GM21576 (cell line): ENCODE results near the gene CAMK1D.
"Not testable (repeated sequence)": the region's sequence is repeated elsewhere in the genome, so short reads cannot be mapped to it uniquely, and the experiment has no call there.

Source experiments
- ATAC-seq: cut with Tn5 transposase; IDR thresholded peaks from one replicate; pipeline ENCODE4 v1.9.1; 2021; ENCODE audit warnings: mild to moderate bottlenecking, moderate library complexity; ENCODE audit not compliant: unreplicated experiment

Gene CAMK1D

DNA sequence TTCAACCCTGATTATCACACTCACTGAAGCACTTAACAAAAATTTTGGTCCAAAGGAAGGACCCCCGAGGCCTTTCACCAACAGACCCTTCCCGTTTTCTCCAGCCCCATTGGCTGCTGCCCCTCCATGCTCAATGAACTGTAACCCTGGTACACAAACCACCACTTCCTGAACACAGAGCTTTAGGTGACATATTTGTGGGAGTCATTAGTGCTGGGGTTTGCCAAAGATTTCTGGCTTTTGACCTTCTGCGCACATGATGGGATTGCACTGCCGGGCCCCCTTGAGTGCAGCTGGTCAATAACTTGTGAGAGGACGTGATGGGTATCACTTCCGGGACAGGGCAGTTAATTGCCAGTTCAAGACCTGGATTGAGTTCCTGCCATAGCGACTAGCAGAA lies 9.0 kb upstream of the CAMK1D start:
- ATAC-seq, result no peak

DNA sequence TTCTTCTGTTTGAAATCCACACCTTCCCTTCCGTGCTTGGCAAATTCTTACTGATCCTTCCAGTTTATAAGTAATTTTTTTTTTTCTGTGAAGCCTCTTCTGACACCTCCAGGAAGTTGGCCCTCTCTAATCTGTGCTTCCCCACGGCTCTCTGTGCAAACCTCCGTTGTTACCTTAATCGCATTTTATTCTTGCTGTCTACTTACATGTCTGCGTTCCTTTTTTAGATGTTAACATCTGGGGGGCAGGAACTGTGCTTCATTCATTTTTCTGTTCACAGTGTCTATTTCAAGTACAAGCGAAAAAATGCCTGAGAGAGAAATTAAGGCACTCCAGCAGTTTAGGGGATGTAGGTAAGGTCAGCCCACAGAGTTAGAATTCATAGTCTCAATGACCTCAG lies 8.4 kb upstream of the CAMK1D start:
- ATAC-seq, result no peak

DNA sequence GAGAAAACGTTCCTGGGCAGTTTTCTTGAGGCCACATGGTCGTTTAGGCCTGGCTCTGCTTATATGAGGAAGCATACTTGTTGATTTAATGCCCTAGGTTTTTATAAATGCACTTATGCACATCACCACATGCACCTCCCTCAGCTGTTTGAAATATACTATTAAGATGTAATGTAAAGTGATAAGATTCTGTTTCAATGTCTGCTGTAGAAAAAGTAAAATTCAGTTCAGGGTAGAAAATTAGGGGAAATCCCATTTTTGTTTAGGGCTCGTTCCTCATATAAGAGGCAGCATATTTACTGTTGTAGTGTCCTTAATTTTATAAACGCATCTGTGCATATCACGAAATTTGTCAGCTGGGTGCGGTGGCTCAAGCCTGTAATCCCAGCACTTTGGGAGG lies 7.8 kb upstream of the CAMK1D start:
- no peak for ATAC-seq

- no peak for ATAC-seq
Measured at GRCh38 chr10:12344375-12345110, 4.8 kb upstream of the CAMK1D start.

DNA sequence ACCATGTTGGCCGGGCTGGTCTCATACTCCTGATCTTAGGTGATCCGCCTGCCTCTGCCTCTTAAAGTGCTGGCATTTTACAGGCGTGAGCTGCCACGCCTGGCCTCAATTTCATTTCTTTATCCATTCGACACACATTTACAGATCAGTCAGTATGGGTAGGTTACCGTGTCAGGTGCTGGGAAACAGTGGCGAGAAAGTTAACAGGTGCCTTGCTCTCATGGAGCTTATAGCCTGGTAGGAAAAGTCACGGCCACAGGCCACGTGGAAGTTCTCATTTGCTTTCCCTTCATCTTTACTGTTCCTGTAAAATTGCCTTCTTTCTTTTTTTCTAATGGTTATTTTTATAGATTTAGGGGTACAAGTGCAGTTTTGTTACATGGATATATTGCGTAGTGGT lies 2.6 kb upstream of the CAMK1D start:
- no peak for ATAC-seq

DNA sequence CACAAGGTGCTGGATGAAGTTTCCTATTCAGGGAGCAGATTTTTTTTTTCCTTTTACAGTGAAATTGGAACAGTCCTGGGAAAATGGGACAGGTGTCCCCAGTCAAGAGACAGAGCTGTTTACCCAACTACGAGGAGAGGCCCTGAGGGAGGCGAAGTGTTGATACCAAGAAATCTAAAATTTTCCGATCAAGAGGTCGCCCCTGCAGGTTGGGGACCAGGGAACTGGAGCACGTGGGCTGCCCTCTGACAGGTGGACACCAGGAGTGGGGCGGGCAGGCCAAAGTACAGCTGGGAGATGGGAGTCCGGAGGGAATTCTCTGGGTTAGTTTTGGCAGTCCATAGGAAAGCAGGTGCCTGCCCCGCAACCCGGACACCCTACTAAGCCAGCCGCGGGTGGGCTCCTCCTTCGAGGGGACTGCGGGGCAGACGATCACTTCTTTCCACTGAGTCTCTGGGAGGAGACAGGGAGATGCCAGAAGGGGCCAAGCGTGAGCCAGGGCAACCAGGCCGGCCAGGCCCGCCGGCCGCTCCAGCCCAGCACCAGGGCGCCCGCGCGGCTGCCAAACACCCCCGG lies 965 bp upstream of the CAMK1D start:
- ATAC-seq, result no peak

DNA sequence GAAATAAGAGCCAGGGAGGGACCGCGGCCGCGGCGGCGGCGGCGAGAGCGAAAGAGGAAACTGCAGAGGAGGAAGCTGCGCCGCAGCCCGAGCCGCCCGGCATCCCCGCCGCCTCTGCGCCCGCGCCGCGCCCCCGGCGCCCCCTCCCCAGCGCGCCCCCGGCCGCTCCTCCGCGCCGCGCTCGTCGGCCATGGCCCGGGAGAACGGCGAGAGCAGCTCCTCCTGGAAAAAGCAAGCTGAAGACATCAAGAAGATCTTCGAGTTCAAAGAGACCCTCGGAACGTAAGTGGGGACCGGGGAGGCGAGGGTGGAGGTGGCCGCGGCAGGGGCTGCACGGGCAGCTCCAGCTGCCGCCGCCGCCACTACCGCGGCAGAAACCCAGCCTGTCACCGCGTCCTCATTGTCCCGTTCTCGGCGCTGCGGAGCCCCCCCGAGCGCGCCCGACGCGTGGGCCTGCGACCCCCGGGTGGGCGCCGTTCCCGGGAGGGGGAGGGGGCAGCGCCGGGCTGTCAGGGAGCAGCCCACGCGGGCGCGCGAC lies 351 bp downstream of the CAMK1D start:
- ATAC-seq, result peak; percentile 38

DNA sequence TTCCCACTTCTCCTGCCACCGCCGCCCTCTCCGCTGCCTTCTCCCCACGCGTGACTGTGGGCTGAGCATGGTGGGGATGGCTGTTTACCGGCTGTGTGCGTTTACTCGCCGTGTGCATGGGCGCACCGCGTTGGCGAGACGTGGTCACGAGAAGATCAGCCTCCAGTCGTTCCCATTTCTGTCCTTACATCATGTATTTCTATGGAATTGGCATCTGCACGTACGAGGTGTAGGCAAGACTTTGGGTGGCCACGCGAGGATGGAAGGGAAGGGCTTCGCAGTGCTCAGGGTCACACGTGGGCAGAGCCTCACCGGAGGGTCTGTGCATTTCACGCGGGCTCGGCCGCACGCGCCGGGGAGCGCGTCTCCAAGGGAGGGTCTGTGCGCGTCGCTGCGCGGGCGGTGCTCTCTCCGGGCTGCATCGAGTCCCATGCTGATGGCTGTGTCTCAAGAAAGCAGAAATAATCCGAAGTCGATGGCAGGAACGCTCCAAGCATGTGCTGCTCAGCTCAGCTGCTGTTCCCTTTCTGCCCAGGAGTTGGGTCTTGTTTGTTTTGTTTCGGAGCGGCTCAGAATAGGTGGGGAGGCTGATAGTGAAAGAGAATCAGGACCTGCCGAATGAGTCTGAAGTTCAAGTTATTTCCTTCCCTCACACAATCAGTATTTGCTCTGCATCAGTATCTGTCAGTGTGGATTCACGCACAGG lies 973 bp downstream of the CAMK1D start:
- ATAC-seq, result no peak

- no peak for ATAC-seq
Measured at GRCh38 chr10:12350925-12351324, 1.6 kb downstream of the CAMK1D start.

- ATAC-seq, result no peak
Measured at GRCh38 chr10:12351447-12351846, 2.1 kb downstream of the CAMK1D start.

- no peak for ATAC-seq
Measured at GRCh38 chr10:12351889-12352288, 2.5 kb downstream of the CAMK1D start.

DNA sequence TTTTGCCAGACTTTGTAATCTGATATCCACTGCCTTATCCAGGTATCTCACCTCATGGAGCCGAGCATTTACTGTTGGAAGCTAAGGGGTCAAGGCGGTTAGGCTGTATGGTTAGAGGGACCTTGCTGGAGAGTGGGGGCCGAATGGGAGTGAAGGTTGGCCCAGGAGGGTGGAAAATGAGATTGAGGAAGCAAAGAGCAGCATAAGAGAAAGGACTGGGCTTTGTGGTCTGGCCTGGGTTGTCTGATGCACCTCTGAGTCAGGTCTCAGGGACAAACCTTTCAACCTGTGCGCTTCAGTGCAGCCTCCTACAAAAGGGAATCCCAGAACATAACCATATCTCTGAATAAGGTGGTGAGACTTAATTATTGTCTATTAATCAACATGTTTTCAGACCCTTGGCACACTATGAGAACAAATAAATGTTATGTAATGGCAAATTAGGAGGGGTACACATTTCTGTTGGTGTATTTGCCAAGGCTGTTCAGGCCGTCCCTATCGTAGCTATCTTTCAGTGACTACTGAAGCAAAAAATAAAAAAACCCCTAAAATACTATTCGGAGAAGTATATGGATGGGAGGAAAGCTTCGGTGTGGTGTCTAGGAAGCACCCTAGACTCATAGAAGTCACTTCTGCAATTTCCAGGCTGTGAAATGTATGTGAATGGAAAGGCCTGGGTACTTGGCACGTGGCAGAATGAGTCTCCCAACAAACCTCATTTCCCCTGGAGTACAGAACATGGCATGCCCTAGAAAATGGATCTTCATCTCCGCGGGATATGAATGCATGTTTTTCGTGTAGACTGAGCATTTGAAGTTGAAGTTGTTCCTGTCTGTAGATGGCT lies 4.3 kb downstream of the CAMK1D start:
- ATAC-seq, result no peak

- not testable (repeated sequence) for ATAC-seq
Measured at GRCh38 chr10:12354696-12355095, 5.3 kb downstream of the CAMK1D start.

DNA sequence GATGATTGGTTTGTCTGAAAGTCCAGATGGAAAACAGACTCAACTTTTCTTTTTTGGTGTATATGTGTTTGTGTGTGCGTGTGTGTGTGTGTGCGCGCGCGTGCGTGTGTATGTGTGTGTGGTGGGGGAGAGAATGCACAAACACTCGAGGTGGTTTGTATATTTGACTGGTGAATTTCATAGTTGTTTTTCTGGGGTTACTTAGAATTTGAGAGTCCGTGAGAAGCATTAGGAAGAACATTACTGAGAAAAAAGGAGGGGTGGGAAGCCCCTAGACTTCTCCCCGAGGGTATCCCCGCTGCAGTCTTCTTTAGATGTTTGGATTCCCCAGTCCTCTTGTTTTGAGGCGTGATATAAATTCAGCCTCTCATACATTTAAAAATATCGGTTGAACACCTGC lies 6.0 kb downstream of the CAMK1D start:
- ATAC-seq, result no peak

DNA sequence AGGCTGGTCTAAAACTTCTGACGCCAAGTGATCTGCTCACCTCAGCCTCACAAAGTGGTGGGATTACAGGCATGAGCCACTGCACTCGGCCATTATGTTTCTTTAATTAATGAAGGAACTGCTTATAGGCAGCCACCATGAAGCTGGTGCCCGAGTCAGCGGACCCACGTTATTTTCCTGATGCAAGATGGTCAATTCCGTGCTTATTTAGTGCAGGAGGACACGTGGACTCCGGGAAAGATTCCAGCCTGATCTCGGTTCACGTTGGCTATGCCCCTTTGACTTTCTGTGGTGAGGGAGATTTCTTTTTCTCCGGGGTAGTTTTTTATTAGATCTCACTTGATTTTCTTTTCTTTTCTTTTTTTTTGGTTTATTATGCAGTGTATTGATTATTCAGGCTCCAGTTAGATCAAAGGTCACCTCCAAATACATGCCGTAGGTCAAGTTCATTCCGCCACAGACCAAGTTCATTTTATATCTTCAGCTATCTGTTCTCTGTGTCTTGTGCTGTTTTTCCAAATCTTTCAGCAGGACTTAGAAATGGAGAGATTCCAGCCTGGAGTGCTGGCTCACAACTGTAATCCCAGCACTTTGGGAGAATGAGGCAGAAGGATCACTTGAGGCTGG lies 8.3 kb downstream of the CAMK1D start:
- ATAC-seq, result no peak

DNA sequence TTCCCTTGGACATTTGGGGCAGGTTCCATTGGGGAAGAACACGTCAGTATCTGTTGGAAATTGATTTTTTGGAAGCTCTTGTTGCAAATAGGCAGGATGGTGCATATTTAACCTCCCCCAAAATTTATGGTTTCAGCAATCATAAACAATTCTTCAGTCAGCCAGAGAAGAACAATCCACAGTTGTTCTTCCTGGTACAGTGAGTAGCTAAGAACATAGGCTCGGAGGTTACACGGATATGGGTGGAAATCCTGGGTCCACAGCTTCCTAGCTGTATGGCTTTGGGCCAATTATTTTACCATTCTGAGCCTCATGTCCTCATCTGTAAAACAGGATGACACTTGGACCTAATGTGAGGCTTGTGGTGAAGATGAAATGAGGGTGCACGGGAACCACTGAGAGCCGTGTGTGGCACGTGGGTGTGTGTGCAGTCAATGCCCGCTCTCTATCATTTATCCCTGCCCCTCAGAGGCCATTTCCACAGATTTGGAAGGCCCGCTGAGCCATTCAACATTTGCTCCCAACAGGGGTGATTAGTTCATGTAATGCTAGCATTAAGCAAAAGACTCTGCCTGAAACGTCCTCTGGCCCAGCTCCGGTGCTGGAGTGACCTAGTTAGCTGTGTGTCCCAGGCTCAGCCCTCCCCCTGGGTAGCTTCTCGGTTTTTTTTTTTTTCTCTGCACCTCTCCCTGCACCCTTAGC lies 9.7 kb downstream of the CAMK1D start:
- no peak for ATAC-seq

- ATAC-seq, result no peak
Measured at GRCh38 chr10:12360461-12360860, 11.1 kb downstream of the CAMK1D start.

- ATAC-seq, result not testable (repeated sequence)
Measured at GRCh38 chr10:12361115-12361514, 11.8 kb downstream of the CAMK1D start.

- no peak for ATAC-seq
Measured at GRCh38 chr10:12364559-12364958, 15.2 kb downstream of the CAMK1D start.

- ATAC-seq, result no peak
Measured at GRCh38 chr10:12367272-12367671, 17.9 kb downstream of the CAMK1D start.
